H1 (cell line): ENCODE data around the gene RAB3D. TPM values are rescaled to one million over a fixed set of nuclear protein-coding genes. Genes with fewer than 3 reads are reported as not detected.

Experiments used
- polyA plus RNA-seq, 7 experiments: library from polyadenylated mRNA; depleted of rRNA in 3 of 7; stranded (reverse) in 5 of 7; unstranded in 2 of 7; fragments of >200 nt in 5 of 7; fragments of 200-250 nt in 2 of 7; gene quantifications; 1 replicate in 5 of 7; 2 replicates in 1 of 7; 4 replicates in 1 of 7; pipeline versions ENCODE4 v1.2.1 to v1.2.3, GENCODE V29; 2011 to 2013; ENCODE audit warnings: missing spikeins in 2 of 7, mixed read lengths in 2 of 7
- total RNA-seq: library from RNA; stranded (reverse); fragmentation: NEBNext Ultra II Directional; extraction: Animal tissue kit (Norgen Biotek cat#: 25700); gene quantifications from 2 replicates; pipeline ENCODE4 v1.2.1, GENCODE V29; 2021

The RAB3D gene
- total and polyA plus RNA-seq, 2 of the 8 experiments (the other 6 are each of a cell fraction or from before 2014, with no cell fraction given), result 17.8 to 23.8 TPM

Other genes starting within 250 kb of the RAB3D start
- 42.4 and 49.9 TPM in 2 replicates for gene SPC24, start 183.9 kb downstream of the RAB3D start, total RNA-seq
- gene SPC24, start 183.9 kb downstream of the RAB3D start, polyA plus RNA-seq (2011; rRNA removed), result 17.7 and 18.0 TPM in 2 replicates
- gene KANK2, start 142.1 kb downstream of the RAB3D start, total RNA-seq, result 42.3 and 47.9 TPM in 2 replicates
- gene KANK2, start 142.1 kb downstream of the RAB3D start, polyA plus RNA-seq (2011; rRNA removed), result 25.2 and 47.7 TPM in 2 replicates
- gene ANGPTL8, start 100.0 kb downstream of the RAB3D start, total RNA-seq, result not detected in 2 replicates
- not detected in 2 replicates for gene ANGPTL8, start 100.0 kb downstream of the RAB3D start, polyA plus RNA-seq (2011; rRNA removed)
- 44.1 and 54.7 TPM in 2 replicates for gene DOCK6, start 77.1 kb downstream of the RAB3D start, total RNA-seq
- 25.5 and 48.4 TPM in 2 replicates for gene DOCK6, start 77.1 kb downstream of the RAB3D start, polyA plus RNA-seq (2011; rRNA removed)
- not detected in 2 replicates for gene TSPAN16, start 43.5 kb downstream of the RAB3D start, total RNA-seq
- gene TSPAN16, start 43.5 kb downstream of the RAB3D start, polyA plus RNA-seq (2011; rRNA removed), result not detected in 2 replicates
- gene TMEM205, start 6.6 kb upstream of the RAB3D start, total RNA-seq, result 73.5 and 78.2 TPM in 2 replicates
- gene TMEM205, start 6.6 kb upstream of the RAB3D start, polyA plus RNA-seq (2011; rRNA removed), result 423 and 441 TPM in 2 replicates
- 4.0 and 5.5 TPM in 2 replicates for gene CCDC159, start 6.9 kb upstream of the RAB3D start, total RNA-seq
- 5.4 and 7.1 TPM in 2 replicates for gene CCDC159, start 6.9 kb upstream of the RAB3D start, polyA plus RNA-seq (2011; rRNA removed)
- 9.5 and 11.7 TPM in 2 replicates for gene PLPPR2, start 15.8 kb upstream of the RAB3D start, total RNA-seq
- gene PLPPR2, start 15.8 kb upstream of the RAB3D start, polyA plus RNA-seq (2011; rRNA removed), result 7.2 and 14.9 TPM in 2 replicates
- 3.1 and 3.2 TPM in 2 replicates for gene SWSAP1, start 35.0 kb upstream of the RAB3D start, total RNA-seq
- 5.1 and 5.2 TPM in 2 replicates for gene SWSAP1, start 35.0 kb upstream of the RAB3D start, polyA plus RNA-seq (2011; rRNA removed)
- 13.1 and 13.9 TPM in 2 replicates for gene EPOR, start 44.7 kb upstream of the RAB3D start, total RNA-seq
- 23.4 and 32.3 TPM in 2 replicates for gene EPOR, start 44.7 kb upstream of the RAB3D start, polyA plus RNA-seq (2011; rRNA removed)
- 40.9 and 47.8 TPM in 2 replicates for gene RGL3, start 79.7 kb upstream of the RAB3D start, total RNA-seq
- 36.9 and 78.7 TPM in 2 replicates for gene RGL3, start 79.7 kb upstream of the RAB3D start, polyA plus RNA-seq (2011; rRNA removed)
- 1.6 and 2.2 TPM in 2 replicates for gene ODAD3, start 95.5 kb upstream of the RAB3D start, total RNA-seq
- 2.1 and 4.4 TPM in 2 replicates for gene ODAD3, start 95.5 kb upstream of the RAB3D start, polyA plus RNA-seq (2011; rRNA removed)
- 337 and 341 TPM in 2 replicates for gene PRKCSH, start 96.0 kb upstream of the RAB3D start, total RNA-seq
- gene PRKCSH, start 96.0 kb upstream of the RAB3D start, polyA plus RNA-seq (2011; rRNA removed), result 97.2 and 267 TPM in 2 replicates
- 1.0 and 2.0 TPM in 2 replicates for gene ELAVL3, start 141.4 kb upstream of the RAB3D start, total RNA-seq
- 0.80 and 1.2 TPM in 2 replicates for gene ELAVL3, start 141.4 kb upstream of the RAB3D start, polyA plus RNA-seq (2011; rRNA removed)
- 7.9 and 9.5 TPM in 2 replicates for gene ZNF653, start 166.2 kb upstream of the RAB3D start, total RNA-seq
- 7.0 and 13.0 TPM in 2 replicates for gene ZNF653, start 166.2 kb upstream of the RAB3D start, polyA plus RNA-seq (2011; rRNA removed)
- 53.5 and 55.7 TPM in 2 replicates for gene ECSIT, start 189.5 kb upstream of the RAB3D start, total RNA-seq
- 74.1 and 118 TPM in 2 replicates for gene ECSIT, start 189.5 kb upstream of the RAB3D start, polyA plus RNA-seq (2011; rRNA removed)
- 29.8 and 32.4 TPM in 2 replicates for gene CNN1, start 199.2 kb upstream of the RAB3D start, total RNA-seq
- 50.8 and 62.8 TPM in 2 replicates for gene CNN1, start 199.2 kb upstream of the RAB3D start, polyA plus RNA-seq (2011; rRNA removed)
- 84.2 and 88.4 TPM in 2 replicates for gene ELOF1, start 219.6 kb upstream of the RAB3D start, total RNA-seq
- gene ELOF1, start 219.6 kb upstream of the RAB3D start, polyA plus RNA-seq (2011; rRNA removed), result 101 and 160 TPM in 2 replicates
- gene ACP5, start 238.0 kb upstream of the RAB3D start, total RNA-seq, result 8.3 and 9.0 TPM in 2 replicates
- gene ACP5, start 238.0 kb upstream of the RAB3D start, polyA plus RNA-seq (2011; rRNA removed), result 14.3 and 16.5 TPM in 2 replicates